Right cardiac atrium (tissue), 5 donors: ENCODE measurements around the gene MTRFR. TPM values are rescaled to one million over a fixed set of nuclear protein-coding genes. Genes with fewer than 3 reads are reported as not detected.

Experiments
- ATAC-seq, 2 donors: fragments of 200-7000 bp; cut with Tn5 transposase; one replicate each; pipeline versions ENCODE4 v1.8.0 to v1.9.1; 2020; ENCODE audit warnings: moderate library complexity in 2 of 2, mild to moderate bottlenecking in 1 of 2
- DNase-seq, 3 donors: peaks; one replicate each; pipeline ENCODE4 v3.0.0-alpha.2; 2020
- H3K27ac ChIP-seq: one replicate; pipeline ENCODE4 v1.5.1; 2013; ENCODE audit warnings: mild to moderate bottlenecking, low read length, control low read depth, moderate library complexity
- H3K27me3 ChIP-seq: one replicate; pipeline ENCODE4 v1.6.1; 2013; ENCODE audit not compliant: control insufficient read depth, insufficient read depth
- H3K4me1 ChIP-seq: one replicate; pipeline ENCODE4 v1.6.1; 2013; ENCODE audit warnings: low read length; ENCODE audit not compliant: control insufficient read depth, insufficient read depth
- H3K4me3 ChIP-seq: one replicate; pipeline ENCODE4 v1.5.1; 2013; ENCODE audit warnings: low read length, control low read depth
- H3K9me3 ChIP-seq: one replicate; pipeline ENCODE4 v1.6.1; 2013; ENCODE audit warnings: low read length; ENCODE audit not compliant: control insufficient read depth
- WGBS: extraction: QIAGEN DNeasy Blood & Tissue Kit; methylation state at CpG from one replicate; pipeline ENCODE4 v1.1.7; 2013; 5-methylcytosine and 5-hydroxymethylcytosine counted together
- intact Hi-C, 4 donors: fragments of 100-400 bp; cut with DNase I; formaldehyde crosslinking; loops; one replicate each; pipeline versions ENCODE4 v1.11.0 to v1.14.0; 2022 to 2023
- polyA plus RNA-seq: library from polyadenylated mRNA; stranded (reverse); fragments of 200-250 nt; gene quantifications from one replicate; pipeline ENCODE4 v1.2.3, GENCODE V29; 2013
- total RNA-seq, 4 donors: library from RNA; stranded (reverse); fragmentation: NEBNext Ultra II Directional; extraction: Animal tissue kit (Norgen Biotek cat#: 25700); gene quantifications; one replicate each; pipeline ENCODE4 v1.2.1, GENCODE V29; 2021
- donor health status: healthy with polysubstance abuse.
- donor health status: DM: no; HTN: yes; CAD: no.
- donor health status: DM: no; HTN: no; CAD: no.
- donor health status: DM: no; HTN: yes; CAD: no; lungs with severe emphysema.
- donor health status: DM: yes; HTN: yes; CAD: no.

MTRFR gene
- total and polyA plus RNA-seq, 5 donors = 9.5 to 14.1 (median 11.3) TPM

DNA sequence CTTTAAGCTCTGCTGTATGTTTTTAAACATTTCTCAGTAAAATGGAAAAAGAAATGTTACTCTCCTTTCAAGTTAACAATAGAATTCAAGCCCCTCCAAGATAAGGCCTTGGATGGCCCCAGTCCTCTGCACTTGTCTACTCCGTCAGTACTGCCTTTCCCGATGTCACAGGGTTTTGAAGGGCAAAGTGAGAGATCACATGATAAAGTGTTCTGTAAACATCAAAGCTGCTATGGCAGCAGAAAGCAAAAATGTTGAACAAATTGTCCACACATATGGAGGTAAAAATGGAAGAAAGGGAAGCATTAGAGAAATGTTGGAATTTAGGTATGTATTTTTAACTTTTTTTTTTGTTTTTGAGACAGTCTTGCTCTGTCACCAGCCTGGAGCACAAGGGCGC is 71.9 kb downstream of the MTRFR start:
- Histone ChIP-seq H3K9me3 (no peaks in the 10 kb centered on the region), H3K27me3 (no peaks in the 10 kb centered on the region), H3K4me1 (no peaks in the 10 kb centered on the region), H3K27ac (no peak overlapping the region), H3K4me3 (no peak overlapping the region)
- DNase-seq = no peak
- ATAC-seq = no peak
- intact Hi-C loops = no loop called here
- 70% methylated on average over 3 of the region's 3 CpGs for WGBS

DNA sequence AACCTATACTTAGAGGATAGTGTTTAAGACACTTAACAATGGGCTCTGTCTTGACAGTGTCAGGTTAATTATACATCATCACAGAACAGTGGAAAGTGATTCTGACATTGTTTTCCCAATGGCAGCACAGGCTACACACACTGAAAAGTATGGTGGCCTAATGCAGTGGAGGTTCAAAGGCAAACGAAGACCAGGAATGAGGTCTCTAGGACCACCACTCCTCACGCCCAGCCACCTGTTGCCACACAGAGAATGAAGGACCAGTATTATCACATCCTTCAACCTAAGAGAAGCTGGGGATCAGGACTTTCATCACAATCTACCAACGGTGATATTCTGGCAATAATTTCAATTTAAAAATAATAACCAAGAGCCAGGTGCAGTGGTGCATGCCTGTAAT is 73.0 kb downstream of the MTRFR start:
- H3K27ac ChIP-seq = no peak overlapping the region
- no peaks in the 10 kb centered on the region for H3K9me3 ChIP-seq
- ATAC-seq (no peak), DNase-seq (no peak)
- 91% methylated on average over 3 of the region's 3 CpGs for WGBS
- no peaks in the 10 kb centered on the region for H3K4me1 ChIP-seq
- H3K4me3 ChIP-seq = no peak overlapping the region
- intact Hi-C loops = no loop called here
- no peaks in the 10 kb centered on the region for H3K27me3 ChIP-seq

Other genes starting within 250 kb of the MTRFR start
- gene PITPNM2, start 82.3 kb upstream of the MTRFR start, total RNA-seq = 10 to 100 TPM; 19.4 to 26.8 (median 20.9) TPM
- gene PITPNM2, start 82.3 kb upstream of the MTRFR start, polyA plus RNA-seq = 10.8 TPM
- 10 to 100 TPM; 14.8 to 27.4 (median 22.5) TPM for gene MPHOSPH9, start 295 bp upstream of the MTRFR start, total RNA-seq
- gene MPHOSPH9, start 295 bp upstream of the MTRFR start, polyA plus RNA-seq = 8.0 TPM
- gene CDK2AP1, start 38.4 kb downstream of the MTRFR start, total RNA-seq = 10 to 100 TPM; 76.1 to 95.2 (median 88.9) TPM
- 164 TPM for gene CDK2AP1, start 38.4 kb downstream of the MTRFR start, polyA plus RNA-seq
- 10 to 100 TPM; 22.3 to 28.7 (median 26.8) TPM for gene SBNO1, start 131.4 kb downstream of the MTRFR start, total RNA-seq
- gene SBNO1, start 131.4 kb downstream of the MTRFR start, polyA plus RNA-seq = 5.7 TPM
- gene KMT5A, start 150.7 kb downstream of the MTRFR start, total RNA-seq = 10 to 100 TPM; 19.8 to 26.8 (median 22.6) TPM
- gene KMT5A, start 150.7 kb downstream of the MTRFR start, polyA plus RNA-seq = 15.1 TPM
- gene RILPL2, start 203.2 kb downstream of the MTRFR start, total RNA-seq = 1 to 10 TPM; 3.4 to 4.0 (median 3.8) TPM
- 4.3 TPM for gene RILPL2, start 203.2 kb downstream of the MTRFR start, polyA plus RNA-seq
- gene SNRNP35, start 224.7 kb downstream of the MTRFR start, total RNA-seq = 10 to 100 TPM; 19.2 to 26.6 (median 26.1) TPM
- 48.1 TPM for gene SNRNP35, start 224.7 kb downstream of the MTRFR start, polyA plus RNA-seq